Activated CD8-positive, alpha-beta memory T cell treated with anti-CD3 and anti-CD28 coated beads for 4 hours (primary cell): Measurements from ENCODE around the gene HDAC11.
"Not testable (repeated sequence)": the region's sequence is repeated elsewhere in the genome, so short reads cannot be mapped to it uniquely, and the experiment has no call there.

Experiments
- DNase-seq, 2 donors: peaks; one replicate each; pipeline ENCODE4 v3.0.0-alpha.2; 2020; ENCODE audit warnings: low read depth in 2 of 2

HDAC11 gene

DNA sequence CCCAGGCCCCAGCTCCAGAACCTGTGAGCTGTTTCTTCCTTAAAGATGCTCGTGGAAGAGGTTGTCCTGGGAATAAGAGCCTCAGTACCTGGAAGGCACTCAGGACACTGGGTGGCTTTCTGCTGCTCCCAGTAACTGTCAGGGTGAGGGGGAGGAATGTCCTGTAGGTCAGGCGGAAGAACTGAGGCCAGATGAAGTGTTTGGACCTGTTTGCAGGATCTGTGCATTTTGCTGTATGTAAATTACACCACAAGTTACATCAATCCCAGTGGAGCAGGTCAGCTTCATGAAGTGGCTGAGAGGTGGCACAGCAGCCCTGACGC, 27.1 kb downstream of the HDAC11 start:
- no peak for DNase-seq

DNA sequence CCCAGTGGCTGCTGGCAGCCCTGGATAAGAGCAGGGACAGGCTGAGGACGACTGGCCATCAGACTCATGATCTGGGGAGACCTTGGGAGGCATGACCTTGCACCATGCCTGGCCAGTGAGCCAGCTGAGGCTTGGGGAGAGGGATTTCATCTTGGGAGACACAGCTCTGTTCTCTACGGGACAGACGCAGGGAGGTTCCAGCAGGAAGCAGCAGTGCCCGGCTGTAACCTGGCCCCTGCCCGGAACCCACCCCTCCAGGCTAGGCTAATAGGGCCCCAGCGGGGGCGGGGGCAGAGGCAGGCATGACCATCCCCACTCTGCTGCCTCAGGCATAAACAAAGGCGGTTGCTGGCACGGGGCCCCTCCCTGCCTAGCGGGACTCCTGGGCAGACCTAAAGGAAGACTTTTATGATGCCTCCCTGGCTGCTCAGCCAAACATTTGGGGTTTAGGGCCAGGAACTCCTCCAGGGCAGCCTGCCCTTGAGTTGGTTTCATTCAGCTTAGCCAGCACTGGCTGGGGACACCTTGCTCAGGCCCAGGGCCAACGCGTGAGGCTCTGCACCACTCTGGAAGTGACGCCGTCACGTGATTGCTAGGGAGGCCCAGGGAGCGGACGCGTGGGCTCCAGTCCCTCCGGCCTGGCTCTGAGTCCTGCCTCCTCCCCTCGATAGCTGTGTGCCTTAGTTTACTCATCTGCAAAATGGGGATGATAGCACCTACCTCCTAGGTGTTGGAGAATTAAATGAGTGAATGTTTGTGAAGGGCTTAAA, 27.6 kb downstream of the HDAC11 start:
- no peak for DNase-seq

DNA sequence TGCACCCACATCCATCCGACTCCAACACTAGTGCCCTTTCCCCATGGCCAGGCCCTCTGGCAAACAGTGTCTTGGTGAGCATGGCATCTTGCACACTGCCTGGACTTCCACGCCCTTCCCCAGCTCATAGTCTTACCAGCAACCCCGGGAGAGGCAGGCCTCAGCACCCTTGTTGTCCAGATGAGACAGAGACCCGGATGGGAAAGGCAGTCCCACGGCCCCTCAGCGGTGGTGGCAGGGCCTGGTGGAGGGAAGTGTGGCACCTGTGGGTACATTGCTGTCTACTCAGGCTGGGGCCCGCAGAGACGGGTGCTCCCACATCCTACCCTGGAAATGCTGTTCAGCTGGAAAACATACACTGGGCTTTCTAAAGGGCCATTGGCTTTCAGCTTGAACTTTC, 28.4 kb downstream of the HDAC11 start:
- DNase-seq = no peak

DNA sequence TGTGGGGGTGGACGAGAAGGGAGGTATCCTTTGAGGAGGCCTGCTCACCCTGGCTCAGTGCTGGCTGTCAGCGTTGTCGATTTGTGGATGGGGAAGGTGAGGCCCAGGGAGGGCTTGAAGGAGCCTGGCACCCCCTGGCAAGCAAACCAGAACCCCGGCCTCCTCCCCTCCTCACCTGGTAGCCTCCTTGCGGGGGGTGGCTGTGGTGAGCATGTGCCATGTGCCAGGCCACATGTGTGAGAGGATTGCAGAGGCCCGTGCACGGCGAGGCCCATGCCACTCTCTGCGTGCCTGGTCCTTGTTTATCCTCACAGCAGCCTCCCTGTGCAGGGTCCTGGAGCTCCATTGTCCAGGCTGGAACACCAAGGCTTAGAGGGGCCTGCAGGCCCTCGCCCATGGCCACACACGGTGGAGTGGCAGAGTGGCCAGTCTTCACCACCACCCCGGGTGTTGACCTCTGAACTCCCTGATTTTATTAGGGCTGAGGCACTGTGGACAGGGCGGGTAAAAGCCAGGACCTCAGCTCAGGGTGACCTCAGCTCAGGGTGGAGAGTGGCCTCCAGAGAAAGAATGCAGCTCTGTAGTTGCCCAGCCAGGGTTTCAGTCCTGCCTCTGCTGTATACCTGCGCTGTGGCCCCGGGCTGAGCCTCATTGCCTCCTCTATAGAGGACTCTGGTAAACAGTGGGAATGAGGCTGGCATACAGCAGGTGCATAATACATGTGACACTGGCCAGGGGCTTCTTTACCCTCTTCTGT, 29.1 kb downstream of the HDAC11 start:
- no peak for DNase-seq

DNA sequence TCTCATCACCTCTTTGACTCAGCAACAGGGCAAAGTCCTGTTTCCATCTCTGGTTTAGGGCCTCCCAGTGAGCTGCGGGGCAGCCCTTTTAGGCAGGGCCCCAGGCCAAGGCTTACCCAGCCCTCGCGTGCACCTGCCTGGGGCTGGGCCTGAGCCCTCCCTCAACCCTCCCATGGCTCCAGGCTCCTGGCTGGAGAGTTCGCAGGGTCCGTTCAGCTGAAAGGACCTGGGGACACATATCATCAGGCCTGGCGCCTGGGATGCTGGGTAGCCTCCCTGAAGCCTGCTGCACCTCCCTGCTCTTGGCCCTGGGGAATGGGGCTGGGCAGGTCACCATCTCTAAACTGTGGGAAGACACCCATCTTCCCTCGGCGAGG, 29.7 kb downstream of the HDAC11 start:
- no peak for DNase-seq

DNA sequence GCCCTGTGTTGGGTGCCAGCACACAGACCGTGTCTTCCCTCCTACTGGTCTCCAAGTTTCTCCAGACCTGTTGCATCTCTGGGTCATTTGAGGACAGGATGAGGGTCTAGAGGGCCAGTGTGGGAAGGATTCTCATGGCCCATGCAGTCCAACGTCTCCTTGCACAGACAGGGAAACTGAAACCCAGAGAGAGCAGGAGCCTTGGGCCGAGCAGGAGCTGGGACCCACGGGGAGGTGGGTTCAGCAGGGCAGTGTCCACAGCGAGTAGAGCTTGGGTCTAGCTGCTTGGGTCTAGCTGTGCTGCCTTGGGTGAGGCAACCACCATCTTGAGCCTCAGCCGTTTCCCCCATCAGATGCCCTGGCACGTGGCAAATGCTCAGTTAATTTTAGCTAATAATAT, 32.3 kb downstream of the HDAC11 start:
- DNase-seq = no peak

DNA sequence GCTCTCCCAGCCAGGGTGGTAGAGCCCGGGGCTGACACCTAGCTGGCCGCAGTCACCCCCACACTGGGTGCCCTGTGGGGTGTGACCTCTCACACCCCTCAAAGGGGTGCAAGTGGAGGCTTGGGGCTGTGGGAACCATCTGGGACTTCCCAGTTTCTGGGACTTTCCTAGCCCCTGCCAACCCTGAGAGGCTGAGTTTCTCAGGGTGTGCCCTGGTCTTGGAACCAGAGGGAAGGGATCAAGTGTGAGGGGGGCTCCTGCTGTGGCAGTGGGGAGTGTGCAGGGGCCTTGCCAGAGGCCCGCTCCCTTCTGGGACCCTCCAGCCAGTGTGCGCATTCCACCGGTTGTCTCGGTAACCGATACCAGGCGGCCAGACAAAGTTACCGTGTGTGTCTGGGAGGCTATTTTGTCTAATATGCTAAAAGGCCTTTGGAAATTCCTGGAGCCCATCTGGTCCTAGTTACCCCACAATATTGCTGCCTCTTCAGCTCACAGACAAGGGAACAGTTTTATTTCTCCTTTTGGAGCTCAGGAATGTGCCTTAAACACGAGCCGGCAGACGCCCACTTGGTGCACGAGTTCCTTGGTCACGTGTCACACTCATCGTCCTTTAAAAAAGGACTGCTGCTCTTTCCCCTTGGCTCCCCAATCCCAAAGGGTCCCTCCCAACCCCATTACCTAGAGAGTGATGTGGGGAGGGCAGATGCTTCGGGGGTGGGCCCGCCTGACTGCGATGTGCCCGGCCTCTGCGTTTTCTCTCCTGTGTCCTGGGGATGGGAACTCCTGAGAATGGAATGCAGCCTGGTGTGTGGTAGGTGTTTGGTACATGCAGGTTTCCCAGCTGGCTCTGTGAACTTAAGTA, 33.2 kb downstream of the HDAC11 start:
- no peak for DNase-seq

DNA sequence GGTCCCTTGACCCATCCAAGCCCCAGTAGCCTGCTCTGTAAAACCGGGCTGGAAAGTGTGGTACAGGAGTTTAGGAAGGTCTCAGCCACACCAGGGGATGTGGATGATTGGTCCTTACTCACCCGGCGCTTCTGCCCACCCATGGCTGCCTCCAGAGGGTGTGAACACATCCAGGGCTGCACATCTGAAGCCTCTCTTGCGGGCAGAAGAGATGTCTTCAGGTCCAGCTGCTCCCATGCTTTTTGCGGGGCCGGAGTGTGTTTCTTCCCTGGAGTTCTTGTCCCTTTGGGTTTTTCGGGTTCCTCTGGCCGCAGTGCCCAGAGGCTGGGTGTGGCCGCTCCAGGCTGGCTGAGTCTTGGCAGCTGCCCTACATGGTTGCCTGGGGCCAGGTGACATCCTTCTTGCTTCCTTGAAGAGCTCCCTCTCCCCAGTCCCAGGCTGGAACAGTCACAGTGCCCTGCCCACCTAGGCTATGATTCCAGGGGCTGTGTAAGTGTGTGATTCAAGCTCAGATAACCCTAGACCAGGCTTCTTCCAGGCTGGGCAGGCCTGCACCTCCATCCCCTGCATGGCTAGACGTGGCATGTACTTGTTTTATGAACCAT, 33.9 kb downstream of the HDAC11 start:
- DNase-seq = no peak

DNA sequence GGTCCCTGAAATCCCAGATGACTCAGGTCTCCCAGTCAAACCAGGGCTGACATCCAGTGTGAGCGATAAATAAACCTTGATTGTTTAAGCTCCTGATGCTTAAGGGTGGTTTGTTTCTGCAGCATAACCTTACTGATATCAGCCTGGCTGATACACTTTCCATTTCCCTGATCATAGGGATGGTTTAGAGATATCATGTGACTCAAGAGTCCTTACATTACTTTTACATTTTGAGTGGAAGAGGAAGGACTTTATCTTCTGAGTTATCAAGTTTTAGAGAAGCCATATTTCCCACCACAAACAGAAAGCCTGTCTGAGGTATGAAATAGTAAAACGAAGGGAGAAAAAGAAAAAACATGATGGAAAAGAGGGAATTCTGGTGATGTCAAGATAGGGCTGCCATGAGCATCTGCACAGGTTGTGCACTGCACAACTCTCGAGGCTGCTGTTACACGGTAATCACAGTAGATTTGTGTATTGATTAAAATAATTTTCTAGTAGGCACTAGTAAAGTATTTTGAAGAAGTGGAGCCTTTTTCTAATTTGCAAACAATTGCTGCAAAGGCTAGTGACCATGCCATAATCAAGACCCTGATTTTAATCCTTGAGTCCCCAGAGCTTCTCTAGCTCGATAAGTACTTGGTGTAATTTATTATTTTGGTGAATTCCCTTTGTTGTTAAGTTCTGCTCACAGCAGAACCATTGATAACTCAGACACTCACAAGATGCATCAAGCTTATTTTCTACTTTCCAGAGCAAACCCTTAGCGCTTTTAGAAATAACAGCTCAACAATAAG, 34.7 kb downstream of the HDAC11 start:
- no peak for DNase-seq

DNA sequence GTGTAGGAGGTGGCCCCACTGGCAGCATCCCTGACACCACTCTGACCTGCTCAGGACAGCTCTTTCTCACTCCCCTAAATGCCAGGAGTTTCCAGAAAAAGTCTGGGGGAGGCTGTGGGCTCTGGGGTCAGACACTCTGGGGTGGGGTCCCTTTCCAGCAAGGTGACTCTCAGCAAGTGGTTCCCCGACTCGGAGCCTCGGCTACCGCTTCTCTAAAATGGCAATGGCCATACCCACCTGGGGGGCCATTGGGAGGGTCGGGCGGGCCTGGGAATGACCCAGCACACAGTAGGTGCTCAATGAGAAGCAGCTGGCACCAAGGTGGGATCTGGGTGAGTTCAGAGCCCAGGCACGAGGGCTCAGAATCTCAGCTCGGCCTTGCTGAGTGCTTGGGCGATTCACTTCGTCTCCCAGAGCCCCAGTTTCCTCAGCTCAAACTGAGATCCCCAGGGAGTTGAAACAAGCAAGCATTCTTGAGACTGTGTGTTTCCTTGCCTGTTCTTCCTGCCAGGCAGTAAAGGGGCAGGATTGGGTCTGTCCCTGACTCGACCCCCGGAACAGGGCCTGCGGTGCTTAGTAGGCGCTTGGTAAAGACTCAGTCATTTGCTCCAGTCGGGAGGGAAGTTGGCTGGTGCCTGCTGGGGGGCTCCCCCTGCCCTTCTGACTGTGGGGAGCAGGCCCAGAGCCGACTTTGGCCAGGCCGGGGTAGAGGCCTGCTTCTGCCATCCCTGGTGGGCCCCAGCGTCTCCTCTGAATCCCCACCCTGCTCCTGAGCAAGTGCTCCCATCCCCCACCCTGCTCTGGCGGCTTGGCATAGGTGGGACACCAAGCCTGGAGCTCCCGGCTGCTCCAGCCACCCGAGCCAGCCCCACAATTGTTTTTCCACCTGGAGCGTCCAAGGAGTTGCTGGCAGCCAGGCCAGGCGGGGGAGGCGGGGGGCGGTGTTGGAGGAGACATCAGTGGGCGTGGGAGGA, 36.0 kb downstream of the HDAC11 start:
- no peak for DNase-seq

DNA sequence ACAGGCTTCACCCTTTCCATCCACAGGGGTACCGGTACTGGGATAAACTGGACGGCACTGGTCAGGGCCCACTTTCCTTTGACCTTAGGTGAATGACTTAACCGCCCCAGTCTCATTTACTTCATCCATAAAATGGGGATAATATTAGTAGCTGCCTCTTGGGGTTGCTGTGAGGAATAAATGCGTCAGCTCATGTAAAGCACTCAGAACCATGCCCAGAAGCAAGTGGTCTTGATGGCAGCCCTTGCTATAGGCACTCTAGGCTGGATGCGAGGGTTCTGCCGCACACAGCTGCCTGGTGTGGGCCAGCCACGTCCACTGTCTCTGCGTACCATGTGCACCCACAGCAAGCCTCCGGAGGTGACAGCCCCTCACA, 36.6 kb downstream of the HDAC11 start:
- DNase-seq = no peak

DNA sequence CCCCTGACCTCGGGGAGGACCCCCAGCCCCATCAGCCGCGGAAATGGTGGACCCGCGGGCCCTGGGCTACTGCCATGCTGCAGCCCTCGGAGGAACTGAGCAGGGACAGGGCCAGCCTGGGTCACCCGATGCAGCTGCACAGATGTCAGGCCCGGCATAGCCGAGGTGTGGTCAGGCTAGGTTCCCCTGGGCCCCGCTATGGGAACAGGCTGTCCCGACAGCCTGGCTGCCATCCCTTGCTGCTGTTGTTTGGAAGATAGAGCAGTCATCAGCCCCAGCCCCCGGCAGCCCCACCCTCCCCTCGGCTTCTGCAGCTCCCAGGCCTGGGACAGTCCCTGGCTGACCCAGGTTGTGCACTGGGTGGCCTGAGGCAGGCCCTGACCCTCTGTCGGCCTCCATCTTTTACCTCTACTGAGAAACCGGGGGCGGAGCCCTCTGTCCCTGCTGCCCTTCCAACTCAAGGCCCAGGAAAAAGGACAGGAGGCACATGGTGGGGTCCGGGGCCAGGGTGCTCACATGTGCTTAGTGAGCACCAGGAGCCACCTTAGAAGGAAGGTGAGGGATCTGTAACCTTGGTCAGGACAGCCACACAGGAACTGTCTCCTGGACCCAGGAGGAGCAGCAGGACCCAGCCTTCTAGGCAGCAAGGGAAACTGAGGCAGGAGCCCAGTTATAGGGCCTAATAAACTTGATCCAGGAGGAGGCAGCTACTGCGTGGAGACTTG, 37.3 kb downstream of the HDAC11 start:
- no peak for DNase-seq

DNA sequence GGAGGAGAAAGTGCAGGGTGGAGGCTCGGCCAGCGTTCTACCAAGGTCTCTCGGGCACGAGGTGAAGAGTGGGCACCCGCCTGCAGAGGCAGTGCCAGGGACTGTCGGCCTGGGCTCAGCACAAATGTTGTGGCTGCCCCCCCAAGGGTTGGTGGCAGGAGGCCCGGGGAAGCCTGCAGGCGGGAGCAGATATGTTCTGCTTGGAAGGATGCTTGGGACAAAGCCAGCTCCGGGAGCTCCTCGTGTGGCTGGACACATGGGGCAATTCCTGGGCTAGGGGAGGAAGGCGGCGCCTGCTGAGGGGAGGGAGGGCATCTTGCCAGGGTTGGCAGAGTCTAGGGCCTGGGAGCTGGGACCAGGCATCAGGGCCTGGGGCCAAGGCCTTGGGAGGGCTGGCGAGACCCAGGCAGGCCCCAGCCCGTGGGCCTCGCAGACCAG, 38.4 kb downstream of the HDAC11 start:
- no peak for DNase-seq

DNA sequence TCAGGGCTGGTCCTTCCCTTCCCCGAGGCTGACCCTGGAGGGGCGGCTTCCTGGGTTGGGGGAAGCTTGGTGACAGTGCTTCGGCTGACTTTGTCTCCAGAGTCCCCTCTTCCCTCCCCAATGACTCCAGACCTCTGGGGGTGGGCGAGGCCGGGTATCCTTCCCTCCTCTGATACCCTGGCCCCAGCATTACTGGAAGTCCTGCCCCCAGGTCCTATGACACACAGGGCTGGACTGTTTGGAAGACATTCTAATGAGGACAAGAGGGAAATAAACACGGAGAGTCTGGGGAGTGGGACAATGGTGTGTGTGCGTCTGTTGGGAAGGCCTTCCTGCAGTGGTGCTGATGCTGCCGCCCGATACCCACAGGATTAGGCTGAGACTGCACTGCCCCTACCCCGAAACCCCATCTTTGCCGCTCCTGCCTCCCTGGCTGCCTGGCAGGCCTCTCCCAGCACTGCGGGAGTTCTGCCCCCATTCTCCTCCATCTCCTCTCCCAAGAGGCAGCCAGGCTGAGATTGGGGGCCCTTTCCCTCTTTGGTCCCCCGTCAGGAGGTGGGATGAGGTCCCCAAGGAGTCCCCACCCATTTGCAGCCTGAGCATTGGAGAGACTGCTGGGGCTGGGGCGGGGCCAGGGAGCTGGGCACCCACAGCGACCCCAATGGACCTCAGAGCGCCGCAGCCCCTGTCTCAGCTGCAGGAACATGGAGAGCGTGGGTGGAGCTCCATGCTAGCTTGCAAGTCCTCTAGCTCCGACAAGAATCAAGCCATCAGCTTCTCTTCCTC, 39.1 kb downstream of the HDAC11 start:
- DNase-seq = no peak

DNA sequence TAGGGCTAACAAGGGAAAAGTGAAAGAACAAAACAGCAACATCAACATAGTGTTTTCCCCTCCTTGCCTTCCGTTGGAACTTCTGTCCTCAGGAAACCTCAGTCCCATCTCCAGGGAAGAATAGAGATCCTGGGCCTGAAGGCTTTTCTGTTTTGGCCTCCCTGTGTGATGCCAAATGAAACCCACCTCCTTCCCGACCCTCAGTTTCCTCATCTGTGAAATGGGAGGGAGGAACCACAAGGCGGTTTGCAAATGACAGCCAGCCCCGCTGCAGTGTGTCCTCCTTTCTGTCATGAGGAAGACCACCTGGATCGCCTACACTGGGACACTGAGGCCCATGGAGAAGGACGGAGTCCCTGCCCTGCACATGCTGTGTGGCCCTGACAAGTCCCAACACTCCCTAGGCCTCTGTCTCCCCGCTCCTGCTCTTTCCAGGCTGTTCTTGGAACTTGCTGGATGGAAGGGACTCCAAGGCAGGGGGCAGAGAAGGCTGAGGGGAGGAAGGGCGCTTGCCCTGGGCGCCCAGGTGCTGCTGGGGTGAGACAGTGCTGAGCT, 40.3 kb downstream of the HDAC11 start:
- no peak for DNase-seq

DNA sequence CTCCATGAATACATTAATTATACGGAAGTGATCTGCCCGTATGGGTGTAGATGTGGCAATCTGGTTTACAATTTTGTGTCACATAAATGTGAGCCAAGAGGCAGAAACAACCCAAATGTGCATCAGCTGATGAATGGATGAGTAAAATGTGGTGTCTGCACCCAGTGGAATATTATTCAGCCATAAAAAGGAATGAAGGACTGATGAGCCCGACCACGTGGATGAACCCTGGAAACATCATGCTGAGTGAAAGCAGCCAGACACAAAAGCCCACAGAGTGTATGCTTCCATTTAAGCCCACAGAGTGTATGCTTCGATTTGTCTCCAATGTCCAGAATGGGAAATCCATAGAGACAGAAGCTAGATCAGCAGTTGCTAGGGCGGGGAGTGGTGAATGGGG, 41.2 kb downstream of the HDAC11 start:
- DNase-seq = no peak

DNA sequence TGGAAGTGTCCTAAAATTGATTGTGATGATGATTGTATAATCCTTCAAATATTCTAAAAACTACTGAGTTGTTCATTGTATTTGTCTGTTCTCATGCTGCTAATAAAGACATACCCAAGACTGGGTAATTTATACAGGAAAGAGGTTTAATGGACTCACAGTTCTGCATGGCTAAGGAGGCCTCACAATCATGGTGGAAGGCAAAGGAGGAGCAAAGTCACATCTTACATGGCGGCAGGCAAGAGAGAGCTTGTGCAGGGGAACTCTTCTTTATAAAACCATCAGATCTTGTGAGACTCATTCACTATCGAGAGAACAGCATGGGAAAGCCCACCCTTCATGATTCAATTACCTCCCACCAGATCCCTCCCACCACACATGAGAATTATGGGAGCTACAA, 41.6 kb downstream of the HDAC11 start:
- not testable (repeated sequence) for DNase-seq

DNA sequence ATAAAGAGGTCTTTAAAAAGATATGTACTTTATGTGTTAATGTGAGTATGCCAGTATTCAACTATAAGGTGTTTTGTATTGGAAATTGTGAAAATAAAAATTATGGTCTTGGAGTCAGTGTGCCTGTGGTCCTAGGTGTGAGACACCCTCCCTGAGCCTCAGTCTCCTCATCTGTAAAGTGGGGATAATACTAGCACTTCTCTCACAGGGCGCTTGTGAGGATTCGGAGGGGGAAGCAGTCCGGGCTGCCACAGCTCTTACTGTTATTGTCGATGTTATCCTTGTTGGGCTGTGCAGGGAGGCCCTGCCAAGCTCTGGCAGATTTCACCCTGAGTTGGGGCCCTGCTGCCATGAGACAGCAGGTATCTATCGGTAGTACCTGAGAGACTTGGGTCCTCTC, 42.1 kb downstream of the HDAC11 start:
- no peak for DNase-seq
